ENCODE results near the gene PLA2G2D.

PLA2G2D gene

DNA sequence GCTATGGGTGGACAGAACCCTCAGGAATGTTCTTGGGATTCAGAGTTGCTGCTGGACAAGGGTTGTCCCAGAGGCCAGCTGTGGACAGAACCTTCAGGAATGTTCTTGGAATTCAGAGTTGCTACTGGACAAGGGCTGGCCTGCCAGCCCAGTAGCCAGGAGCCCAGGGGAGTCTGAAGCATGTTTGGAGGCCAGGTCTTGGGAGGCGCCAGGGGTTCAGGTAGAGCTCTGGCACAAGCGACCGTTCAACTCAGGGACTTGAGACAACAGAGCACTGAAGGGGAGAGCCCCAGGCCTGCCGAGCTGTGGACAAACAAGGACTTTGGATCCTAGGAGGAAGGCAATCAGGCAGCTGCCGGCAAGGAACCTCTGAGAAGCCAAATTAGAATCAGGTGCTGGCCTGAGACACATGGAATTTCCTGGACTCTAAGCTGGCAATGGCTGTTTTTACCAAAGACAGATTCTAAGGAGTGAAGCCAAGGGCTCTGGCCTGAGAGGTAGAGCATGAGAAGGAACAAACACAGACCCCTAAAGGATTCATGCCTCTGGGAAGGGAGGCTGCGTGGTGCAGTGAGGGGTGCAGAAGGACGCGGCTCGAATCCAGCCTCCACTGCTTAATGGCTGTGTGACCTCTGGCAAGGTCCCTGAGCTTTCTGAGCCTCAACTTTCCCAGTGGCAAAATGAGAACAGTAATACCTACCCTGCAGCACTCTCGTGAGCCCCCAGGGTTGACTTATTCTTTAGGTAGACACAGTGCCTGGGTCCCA is 36.0 kb downstream of the PLA2G2D start:
- no peak for DNase-seq

DNA sequence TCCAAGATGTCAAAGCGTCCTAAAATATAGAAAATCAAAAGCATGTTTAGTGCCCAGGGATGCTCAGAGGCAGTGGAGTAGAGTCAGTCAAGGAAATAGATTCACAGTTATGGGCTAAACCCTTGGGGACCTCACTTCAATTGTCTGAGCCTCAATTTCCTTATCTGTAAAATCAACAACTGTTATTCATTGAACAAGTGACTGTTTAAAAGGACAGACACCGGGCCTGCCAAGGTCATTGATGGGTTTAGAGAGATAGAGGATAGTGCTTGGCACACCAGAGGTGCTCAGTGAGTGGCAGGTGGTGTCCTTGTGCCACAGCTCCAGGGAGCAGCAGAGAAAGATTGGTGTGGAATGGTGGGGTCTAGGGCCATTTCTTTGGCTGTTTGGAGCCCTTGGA is 36.6 kb downstream of the PLA2G2D start:
- no peak for DNase-seq

DNA sequence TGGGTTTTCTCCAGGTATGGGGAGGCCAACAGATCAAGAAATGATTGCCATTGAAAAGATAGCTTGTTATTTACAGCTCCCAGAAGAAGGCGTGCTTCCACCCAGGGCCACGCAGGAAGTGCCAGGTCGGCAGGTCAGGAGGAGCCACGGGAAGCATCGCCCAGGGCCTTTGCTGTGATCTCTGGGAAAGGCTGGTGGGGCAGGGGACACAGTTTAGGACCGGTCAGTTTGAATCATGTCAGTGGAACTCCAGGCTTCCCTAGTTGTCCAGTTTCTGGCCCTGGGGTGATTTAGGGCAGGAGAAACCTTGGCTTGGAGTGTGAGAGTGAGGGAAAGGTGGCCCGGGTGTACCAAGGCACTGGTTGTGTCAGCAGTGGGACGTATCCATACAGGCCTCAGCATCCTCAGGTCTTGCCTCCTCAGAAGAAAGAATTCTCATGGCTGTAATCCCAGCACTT is 38.0 kb downstream of the PLA2G2D start:
- no peak for DNase-seq

DNA sequence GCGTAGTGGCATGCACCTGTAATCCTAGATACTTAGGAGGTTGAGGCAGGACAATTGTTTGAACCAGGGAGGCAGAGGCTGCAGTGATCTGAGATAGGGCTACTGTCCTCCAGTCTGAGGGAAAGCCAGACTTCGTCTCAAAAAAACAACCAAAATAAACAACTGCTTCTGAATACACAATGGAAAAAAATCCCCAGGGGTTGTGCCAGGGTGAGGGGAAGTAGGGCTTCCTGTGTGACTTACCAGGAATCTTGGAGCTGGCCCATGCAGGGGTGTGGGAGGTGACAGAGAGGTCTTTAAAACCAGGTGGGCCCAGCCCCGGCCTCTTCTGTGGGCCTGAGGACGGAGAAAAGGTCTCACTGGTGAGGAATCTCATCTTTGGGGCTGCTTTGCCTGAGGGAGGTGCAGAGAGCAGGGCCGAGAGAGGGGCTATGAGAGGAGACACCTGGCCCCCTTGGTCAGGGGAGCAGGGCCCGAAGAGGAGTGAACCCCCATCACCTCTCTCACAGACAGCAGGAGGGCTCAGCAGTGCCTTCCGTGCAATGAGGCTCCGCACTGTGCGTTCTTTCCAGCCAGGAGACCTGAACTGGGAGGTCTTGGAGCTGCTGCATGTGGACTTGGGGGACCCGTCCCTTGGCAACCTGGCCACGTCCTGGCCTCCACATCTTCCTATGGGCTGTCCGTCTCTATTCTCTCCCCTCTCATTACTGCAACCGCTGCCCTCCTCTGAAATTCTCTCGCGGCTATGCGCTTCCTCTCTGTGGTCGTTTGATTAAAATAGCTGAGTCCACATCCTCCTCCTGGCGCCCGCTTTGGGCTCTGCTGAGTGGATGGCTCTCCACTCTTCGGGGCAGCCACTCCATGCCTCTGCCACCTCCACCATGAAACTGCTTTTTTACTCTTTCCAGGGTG is 38.6 kb downstream of the PLA2G2D start:
- DNase-seq, result no peak

DNA sequence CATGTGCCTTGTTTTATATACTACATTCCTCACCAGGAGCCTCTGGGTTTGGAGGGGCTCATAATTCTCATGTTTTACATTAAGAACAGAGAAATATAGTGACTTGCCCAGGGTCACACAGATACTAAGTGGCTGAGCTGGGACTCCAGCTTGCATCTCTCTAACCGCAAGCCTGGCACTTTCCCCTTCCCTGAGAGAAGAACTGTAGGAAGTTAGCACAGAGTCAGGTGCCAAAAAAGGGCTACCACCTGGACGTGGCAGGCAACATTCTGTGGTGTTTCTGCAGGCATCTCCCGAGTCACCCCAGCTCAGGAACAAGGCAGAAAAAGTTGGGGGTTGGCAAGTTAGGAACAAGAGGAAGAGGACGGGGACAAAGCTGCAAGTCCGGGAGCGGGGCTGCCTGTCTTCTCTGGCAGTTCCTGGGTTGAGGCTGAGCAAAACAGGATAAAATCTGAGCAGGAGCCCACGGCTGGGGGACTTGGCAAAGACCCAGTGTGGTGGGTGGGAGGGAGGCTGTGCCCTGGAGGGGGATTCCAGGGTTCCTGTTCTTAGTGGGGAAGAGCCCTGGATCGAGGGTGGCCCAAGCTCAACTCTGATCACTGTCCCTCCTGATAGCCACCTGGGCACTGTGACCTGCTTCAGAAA is 39.6 kb downstream of the PLA2G2D start:
- no peak for DNase-seq

DNA sequence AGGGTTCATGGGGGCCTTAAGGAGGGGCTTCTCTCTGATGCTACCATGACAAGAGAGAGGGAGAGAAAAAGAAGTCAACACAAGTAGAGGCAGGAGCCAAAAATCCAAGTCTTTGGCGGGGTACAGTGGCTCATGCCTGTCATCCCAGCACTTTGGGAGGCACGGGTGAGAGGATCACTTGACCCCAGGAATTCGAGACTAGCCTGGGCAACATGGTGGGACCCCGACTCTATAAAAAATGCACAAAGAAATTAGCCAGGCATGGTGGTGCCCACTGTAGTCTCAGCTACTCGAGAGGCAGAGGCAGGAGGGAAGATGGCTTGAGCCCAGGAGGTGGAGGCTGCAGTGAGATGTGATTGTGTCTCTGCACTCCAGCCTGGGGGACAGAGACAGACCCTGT is 40.6 kb downstream of the PLA2G2D start:
- DNase-seq, result no peak

DNA sequence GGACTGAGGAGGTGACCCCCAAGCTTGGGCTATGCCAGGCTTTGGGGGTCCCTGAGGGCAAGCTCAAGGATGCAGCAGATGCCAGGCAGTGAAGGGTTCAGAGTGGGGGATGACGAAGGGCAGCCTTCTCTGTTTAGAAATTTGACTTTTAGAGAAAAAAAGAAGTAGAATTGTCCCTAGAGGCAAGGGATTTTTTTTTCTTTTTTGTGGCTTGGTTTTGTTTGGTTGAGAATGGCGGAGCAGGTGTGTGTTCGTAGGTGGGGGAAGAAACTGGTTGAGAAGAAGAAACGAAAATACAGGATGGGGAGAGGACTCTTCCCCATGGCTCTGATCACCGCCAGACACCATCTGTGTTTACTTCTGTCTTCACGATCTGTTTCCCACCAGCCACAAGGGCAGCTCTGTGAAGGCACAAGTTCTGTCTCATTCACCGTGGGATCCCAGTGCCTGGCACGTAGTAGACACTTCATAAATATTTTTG is 41.1 kb downstream of the PLA2G2D start:
- DNase-seq, result no peak

DNA sequence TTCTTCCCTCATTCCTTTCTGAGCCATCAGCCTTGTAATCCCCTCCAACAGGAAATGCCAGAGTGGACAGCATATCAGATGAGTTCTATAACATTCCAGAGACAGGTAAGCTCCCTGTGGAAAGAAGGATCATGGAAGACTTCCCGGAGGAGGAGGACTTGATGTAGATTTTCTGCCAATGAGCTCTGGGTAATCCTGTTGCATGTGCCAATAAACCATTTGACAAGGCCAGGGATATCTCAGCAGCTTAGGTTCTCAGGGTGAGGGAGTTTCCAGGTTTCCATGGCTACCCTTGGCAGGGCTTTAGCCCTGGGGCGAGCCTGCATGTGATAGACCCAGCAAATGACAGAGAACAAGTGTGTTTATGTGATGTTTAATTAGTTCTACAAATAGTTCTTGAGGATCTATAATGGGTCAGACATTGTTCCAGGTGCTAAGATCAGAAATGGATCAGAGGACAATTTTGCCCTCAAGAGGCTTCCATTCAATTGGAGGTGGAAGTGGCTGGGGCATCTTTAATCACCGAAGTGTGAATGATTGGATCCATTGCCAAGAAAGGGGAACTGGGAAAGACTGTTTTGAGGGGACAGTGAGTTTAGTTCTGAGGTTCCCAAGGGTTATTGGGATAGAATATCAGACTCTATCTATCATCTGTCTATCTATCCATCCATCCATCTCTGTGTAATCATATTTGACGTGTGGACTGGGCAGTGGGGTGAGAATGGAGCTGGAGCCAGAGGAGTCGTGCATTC is 42.5 kb downstream of the PLA2G2D start:
- DNase-seq, result no peak

DNA sequence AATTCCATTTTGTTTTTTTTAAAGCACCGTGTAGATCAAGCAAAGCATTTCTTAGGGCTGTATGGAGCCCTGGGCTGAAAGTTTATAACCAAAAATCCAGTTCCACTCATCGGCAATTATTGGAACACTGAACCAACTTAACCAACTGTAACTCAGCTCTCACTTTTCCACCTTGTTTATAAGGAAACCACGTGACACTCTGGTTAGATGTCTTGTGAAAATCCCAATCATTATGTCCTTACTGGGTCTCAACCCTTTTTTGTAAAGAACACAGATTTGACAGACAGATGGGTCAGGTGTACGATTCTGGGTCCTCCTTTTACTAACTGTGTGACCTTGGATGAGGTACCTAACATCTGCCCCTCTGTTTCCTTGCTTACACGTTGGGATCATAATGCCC is 43.1 kb downstream of the PLA2G2D start:
- no peak for DNase-seq

DNA sequence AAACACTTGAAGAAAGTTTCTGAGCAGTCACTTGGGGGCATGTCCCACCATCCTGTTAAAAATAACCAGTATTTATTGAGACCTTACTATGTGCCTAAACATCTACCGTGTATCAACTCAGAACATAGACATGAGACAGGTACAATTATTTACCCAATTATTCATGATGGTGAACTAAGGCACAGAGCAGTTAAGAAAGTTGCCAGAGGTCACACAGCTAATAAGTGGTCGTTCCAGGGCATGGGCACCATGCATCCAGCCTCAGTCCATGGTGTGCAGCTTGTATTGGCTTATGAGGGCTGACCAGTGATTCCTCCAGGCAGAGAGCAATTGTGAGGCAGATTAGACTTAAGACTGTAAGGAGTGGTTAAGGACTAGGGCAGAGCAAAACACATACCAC is 44.0 kb downstream of the PLA2G2D start:
- DNase-seq, result no peak

DNA sequence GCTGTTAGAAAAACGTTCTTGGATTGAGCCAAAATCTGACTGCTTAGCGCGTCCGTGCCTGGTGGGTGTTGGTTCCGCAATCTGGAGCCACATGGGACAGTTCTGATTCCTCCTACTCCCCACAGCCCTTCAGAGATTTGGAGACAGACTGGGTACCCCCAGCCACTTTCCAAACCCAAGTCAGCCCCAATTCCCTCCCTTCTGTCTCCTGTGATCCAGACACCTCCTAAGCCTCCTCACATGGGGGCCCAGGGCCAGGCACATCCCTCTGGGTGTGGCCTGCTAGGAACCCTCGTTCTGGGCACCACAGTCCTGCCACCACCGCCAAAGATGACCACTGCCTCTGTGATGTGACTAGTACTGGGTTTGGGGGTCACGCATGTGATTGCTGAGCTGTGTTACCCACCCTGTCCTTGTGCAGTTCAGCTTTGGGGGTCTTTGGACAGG is 44.6 kb downstream of the PLA2G2D start:
- DNase-seq, result no peak

DNA sequence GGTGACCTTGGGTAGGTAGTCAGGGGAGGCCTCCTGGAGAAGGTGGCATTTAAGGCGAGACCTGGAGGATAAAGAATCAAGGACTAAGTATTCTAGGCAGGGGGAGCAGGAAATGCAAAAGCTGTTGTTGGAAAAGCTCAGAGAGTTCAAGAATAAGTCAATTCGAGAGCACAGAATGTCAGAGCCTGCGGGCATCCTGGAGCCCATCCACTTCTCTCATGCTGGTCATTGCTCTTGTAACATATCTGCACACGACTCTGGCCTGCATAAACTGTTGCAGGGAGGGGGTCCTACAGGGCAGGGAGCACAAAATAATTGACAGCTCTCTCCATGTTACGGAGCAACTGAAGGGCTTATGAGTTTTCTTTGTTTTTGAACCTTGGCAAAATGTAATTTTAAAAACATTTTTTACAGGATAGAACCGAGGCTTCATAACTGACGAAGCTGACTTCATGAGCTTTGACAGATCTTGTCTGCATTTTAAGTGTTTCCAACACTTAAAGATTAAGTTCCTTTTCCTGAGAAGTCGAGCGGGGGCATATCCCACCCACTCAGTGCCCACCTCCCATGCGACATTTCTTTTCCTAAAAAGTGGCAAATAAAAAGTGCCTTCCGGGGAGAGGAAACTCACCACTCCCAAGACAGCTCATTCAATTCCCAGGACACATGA is 45.1 kb downstream of the PLA2G2D start:
- DNase-seq, result no peak

DNA sequence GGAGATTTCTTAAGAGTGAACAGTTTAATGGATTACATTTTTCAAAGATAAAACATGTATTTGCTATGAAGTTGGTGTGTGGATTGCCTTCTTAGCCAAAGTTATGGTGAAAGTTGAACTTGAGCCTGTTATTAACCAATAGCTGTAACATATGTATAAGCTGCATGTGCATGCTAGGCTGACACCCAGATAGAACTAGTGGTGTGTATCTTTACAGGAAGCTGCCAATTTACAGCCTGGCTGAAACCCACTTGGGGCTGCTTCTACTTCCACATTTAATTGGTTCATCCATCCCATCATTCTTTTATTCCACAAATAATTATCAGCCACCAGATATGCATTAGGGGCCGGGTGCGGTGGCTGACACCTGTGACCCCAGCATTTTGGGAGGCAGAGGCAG is 46.1 kb downstream of the PLA2G2D start:
- DNase-seq, result no peak

DNA sequence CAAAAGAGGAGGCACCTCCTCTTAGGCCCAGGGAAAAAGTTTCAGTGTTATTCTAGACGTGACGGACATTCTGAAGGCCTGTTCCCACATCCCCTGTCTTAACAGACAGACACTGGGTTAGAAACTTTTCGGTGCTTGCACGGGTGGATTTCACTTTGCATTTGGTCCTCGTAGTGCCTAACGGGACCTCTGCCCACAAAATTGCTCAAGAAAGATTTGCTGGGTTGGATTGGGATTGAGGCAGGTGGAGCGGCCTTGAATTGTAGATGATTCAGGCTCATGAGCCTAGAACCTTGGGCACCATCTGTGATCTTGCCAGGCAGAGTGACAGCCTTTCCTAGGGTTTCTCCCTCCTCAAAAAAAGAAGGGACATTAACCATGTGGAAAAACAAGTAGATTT is 46.6 kb downstream of the PLA2G2D start:
- no peak for DNase-seq

DNA sequence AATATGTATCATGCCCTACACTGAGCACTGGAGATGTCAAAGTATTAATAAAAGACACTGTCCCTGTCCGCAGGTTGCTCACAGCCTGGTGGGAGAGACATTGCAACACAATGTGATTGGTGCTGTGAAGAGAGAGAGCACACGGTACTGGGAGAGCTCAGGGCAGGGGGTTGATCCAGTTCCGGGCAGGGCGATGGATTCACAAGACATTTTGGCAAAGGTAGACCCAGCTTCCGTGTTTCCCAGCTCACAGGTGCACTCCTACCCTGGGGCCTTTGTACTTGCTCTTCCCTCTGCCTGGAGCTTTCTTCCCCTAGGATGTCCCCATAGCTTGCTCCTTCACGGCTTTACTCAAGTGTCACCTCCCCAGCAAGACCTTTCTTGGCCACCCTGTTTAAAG is 47.9 kb downstream of the PLA2G2D start:
- DNase-seq, result no peak

DNA sequence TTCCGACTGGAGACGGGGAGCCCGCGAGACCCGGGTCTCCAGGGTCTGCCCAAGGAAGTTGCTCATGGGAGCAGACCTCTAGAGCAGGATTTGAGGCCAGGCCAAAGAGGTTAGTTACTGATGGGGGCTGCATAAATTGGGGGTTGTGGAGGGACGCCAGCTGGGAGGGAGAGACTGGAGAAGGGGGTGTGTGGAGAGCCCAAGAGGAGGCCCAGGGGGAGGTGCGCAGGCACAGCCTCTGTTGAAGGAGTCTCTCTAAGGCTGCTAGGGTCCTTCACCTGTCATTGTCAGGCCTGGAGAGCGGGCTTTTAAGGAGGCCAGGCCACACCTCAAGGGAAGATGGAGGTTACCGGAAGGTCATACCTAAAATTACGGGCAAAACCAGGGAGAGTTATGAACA is 49.0 kb downstream of the PLA2G2D start:
- DNase-seq, result no peak

DNA sequence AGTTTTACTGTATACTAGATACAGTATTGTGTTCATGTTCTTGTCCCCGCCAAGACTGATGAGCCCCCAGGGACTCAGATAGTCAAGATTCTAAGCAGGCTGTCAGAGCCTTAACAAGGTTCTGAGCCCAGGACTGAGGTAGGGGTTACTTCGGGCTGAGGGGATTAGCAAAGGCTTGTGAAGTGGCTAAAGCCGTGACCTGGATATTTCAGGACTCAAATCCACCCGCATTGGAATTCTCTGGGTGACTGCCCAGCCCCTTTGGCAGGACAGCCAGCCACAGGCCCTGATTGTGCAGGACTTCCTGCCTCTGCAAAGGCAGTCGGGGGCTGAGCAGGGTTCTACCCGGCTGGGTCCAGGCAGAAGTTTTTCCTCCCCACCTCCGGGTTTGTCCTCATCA is 49.5 kb downstream of the PLA2G2D start, which contains the start of gene PLA2G5:
Gene PLA2G5, plus strand, starts transcription at position 321 of the 400 bp plus-strand sequence. CDS start 14,637 bp downstream, outside the sequence.
- DNase-seq, result no peak

DNA sequence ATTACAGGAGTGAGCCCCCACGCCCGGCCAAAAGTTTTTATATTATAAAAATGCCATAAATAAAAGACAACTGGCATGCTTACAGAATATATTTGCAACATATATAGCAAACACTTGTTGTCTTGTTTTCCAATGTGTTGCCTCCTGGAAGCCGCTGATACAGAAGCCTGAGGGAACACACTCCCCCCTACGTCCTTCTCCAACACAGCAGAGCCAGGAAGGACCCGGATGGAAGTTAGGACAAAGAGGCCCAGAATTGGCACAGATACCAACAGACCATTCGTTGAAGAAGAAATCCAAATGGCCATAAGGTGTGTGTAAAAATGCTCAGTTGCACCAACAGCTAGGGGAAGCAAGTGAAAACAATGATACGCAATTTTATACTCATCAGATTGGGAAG is 50.6 kb downstream of the PLA2G2D start:
- no peak for DNase-seq

DNA sequence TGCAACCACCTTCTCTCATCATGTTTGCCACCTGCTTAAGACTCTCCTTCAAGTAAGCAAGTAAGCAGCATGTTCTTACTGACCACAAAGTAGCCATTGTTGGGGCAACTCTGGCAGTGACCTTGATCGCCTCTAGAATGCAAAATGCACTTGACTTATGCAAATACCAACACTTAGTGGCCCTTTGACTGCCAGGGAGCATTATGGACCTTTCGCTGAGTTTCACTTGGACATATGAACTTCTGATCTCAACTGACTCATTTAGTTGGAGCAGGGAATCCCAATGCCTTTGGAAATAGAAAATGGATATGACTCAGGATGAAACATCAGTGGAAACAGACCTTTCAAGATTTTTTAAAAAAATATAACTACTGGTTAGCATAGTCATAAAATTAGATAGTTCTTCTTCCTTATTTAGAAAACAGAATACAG is 55.5 kb downstream of the PLA2G2D start:
- DNase-seq, result no peak
